GM19023 (cell line): Measurements from ENCODE around the gene UCHL5.

ENCODE experiments used
- ATAC-seq: cut with Tn5 transposase; IDR thresholded peaks from one replicate; pipeline ENCODE4 v1.9.1; 2021; ENCODE audit warnings: mild to moderate bottlenecking, moderate library complexity; ENCODE audit not compliant: unreplicated experiment

UCHL5 gene

DNA sequence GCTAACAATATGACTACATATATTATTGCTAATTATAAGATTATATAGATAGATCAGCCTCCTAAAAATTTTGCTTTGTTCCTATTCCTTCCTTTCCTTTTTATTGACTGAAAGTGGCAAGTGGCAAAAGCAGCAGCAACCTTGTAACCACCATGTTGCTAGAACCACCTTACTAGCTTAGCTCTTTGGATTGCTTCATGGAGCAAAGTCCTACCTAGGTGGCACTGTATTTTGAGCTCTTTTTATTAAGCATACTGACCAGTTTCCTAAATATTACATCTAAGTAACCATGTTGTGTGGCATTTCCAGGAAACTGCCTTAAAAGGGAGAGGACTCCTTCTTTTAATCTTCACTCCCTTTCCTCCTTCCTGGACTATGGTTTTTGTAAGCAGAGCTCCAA lies 90.8 kb downstream of the UCHL5 start:
- no peak for ATAC-seq

DNA sequence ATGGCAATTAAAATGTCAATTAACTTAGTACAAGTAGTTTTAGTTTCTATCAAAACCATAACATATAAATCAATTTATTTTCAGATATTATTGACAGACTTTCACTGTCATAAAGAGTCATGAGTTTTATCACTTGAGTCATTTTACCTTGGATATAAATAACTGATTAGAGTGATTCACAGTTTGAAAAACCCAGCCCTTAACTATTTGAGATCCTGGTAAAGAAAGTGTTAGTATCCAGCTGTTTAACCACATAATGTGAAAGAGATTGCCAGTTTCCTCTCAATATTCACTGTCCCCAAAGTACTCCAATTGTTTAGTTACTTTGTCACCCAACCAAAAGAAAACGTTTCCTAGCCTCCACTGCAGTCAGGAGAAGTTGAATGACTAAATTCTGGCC lies 91.3 kb downstream of the UCHL5 start:
- no peak for ATAC-seq

DNA sequence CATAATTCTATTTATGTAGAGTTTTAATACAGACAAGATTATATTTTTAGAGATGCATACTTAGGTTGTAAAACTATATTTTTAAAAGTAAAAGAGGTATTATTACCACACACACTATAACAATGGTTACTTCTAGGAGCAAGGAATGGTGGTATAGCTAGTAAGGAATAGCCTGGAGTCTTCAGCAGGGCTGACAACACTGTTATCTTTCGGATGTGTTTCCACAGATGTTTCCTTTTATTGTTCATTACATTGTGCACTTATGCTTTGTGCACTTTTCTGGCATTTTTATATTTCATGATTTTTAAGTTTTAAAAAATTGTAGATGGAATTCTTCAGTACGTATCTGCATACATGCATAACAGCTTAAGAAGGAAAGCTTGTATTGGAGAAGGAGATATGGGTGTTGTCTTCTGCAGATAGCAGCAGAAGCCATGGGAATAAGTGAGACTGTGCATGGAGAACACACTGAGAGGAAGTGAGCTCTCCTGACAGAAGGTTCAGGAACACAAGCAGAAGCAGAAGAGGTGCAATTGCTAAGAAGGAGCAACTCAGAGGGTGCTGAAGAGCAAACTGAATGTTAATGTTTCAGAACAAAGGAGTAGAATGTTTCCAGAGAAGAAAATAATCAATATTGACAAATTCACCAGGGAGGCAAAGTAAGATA lies 91.8 kb downstream of the UCHL5 start:
- ATAC-seq: no peak

DNA sequence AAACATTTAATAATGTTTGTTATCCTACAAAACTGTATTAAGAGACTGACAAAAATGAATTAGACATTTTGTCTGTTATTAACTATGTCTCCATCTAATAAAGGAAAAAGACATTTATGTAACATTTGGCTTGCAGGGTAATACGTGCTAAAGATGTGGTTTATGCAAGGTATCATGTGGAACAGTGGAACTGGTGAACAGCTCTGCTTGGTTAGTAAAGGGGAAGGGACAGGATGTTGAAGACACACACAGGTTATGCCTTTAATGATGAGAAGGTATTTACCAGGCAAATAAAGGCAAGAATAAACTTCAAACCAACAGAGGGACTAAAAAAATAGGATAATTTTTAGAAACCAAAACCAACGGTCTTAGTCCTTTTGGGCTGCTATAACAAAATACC lies 93.1 kb downstream of the UCHL5 start:
- ATAC-seq: no peak

DNA sequence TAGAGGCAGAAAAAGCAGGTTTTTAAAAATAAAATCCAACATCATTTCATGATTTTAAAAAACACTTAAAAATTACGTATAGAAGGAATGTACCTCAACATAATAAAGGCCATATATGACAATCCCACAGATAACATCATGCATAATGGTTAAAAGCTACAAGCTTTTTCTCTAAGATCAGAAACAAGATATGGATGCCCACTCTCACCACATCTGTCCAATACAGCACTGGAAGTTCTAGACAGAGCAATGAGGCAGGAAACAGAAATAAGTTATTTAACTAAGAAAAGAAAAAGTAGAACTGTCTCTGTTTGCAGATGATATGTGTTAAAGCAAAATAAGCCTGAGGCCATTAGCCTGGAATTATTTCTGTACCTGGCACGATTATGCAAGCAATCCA lies 96.3 kb downstream of the UCHL5 start:
- ATAC-seq: no peak
